ENCODE results near the gene PPP6R2. TPM values are rescaled to one million over a fixed set of nuclear protein-coding genes. Genes with fewer than 3 reads are reported as not detected.

PPP6R2 gene
- total and polyA plus RNA-seq, 10 donors, result 23.6 to 76.2 (median 62.1) TPM

DNA sequence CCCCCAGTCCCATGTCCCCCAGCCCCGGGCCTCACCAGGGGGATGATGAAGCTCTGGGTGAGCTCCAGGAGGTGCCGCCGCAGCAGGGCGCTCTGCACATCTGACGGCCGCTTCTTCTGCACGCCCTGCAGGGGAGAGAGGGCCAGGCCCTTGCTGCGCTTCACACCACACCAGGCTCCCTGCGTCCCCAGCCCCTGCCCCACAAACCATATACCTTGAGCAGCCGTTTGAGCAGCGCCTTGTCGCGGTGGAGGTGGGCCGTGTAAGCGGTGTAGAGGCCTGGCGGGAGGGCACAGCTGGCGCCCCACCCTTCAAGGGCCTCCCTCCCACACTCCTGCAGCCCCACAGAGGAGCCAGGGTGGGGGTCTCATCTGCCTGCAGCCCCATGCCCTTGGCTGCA lies 29.5 kb upstream of the PPP6R2 start:
- peaks cover 0 to 9% (median 0%) of the 10 kb centered on the region in 6 donors for H3K36me3 ChIP-seq
- peaks cover 36 to 91% (median 67%) of the 10 kb centered on the region in 6 donors for H3K4me1 ChIP-seq
- no peaks in the 10 kb centered on the region for H3K9me3 ChIP-seq
- peak overlapping the region in 3 of 8 donors; percentile 28 to 61 (median 29) for H3K4me3 ChIP-seq
- peak; percentile 76 for DNase-seq
- TF ChIP-seq POLR2AphosphoS5 (IDR thresholded peaks at IDR 0.05) (no peak), POLR2A (IDR thresholded peaks at IDR 0.05) (no peak)
- TF ChIP-seq, protein P1, sequence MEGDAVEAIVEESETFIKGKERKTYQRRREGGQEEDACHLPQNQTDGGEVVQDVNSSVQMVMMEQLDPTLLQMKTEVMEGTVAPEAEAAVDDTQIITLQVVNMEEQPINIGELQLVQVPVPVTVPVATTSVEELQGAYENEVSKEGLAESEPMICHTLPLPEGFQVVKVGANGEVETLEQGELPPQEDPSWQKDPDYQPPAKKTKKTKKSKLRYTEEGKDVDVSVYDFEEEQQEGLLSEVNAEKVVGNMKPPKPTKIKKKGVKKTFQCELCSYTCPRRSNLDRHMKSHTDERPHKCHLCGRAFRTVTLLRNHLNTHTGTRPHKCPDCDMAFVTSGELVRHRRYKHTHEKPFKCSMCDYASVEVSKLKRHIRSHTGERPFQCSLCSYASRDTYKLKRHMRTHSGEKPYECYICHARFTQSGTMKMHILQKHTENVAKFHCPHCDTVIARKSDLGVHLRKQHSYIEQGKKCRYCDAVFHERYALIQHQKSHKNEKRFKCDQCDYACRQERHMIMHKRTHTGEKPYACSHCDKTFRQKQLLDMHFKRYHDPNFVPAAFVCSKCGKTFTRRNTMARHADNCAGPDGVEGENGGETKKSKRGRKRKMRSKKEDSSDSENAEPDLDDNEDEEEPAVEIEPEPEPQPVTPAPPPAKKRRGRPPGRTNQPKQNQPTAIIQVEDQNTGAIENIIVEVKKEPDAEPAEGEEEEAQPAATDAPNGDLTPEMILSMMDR (IDR thresholded peaks at IDR 0.05 in 8 of 11, conservative IDR thresholded peaks at IDR 0.05 in 3 of 11), result no peak
- peak overlapping the region in 5 of 8 donors; percentile 72 to 84 (median 76) for H3K27ac ChIP-seq
- H3K27me3 ChIP-seq (replicated peaks in 1 of 7), result no peaks in the 10 kb centered on the region
- 83 to 91% (median 87%) methylated on average over 13 to 17 of the region's 17 CpGs for WGBS, 5 donors
- intact Hi-C loops (cut with DNase I; ENCODE audit: low total_unique reads), result no loop called here

DNA sequence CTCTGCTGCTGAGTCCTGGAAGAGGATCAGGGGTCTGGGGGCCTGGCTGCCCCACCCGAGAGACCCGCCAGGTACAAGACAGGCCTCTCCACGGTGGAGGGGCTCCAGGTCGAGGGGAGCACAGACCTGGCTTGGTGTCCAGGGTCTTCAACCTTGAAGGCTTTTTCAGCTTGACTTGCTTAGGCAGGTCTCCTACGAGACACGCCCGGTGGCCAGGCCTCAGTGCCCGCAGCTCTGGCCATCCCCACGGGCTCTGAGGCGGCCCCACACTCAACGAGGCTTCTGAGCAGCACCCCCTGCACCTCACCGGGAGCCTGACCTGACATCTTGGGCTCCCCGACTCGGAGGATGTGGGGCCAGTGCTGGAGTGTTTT lies 29.1 kb upstream of the PPP6R2 start:
- WGBS, 5 donors, result 22 to 49% (median 38%) methylated on average over 7 to 14 of the region's 14 CpGs
- no peak for DNase-seq
- H3K9me3 ChIP-seq, result no peaks in the 10 kb centered on the region
- no peaks in the 10 kb centered on the region for H3K27me3 ChIP-seq (replicated peaks in 1 of 7)
- H3K4me3 ChIP-seq, result peak overlapping the region in 6 of 8 donors; percentile 1 to 61 (median 28)
- H3K27ac ChIP-seq, result peak overlapping the region in 7 of 8 donors; percentile 16 to 84 (median 76)
- H3K4me1 ChIP-seq, result peaks cover 32 to 91% (median 64%) of the 10 kb centered on the region in 6 donors
- no peak for TF ChIP-seq POLR2A (IDR thresholded peaks at IDR 0.05)
- no peak for TF ChIP-seq POLR2AphosphoS5 (IDR thresholded peaks at IDR 0.05)
- TF ChIP-seq, protein P1 (IDR thresholded peaks at IDR 0.05 in 8 of 11, conservative IDR thresholded peaks at IDR 0.05 in 3 of 11), result no peak
- intact Hi-C loops (cut with DNase I; ENCODE audit: low total_unique reads), result no loop called here
- peaks cover 0 to 9% (median 0%) of the 10 kb centered on the region in 6 donors for H3K36me3 ChIP-seq

DNA sequence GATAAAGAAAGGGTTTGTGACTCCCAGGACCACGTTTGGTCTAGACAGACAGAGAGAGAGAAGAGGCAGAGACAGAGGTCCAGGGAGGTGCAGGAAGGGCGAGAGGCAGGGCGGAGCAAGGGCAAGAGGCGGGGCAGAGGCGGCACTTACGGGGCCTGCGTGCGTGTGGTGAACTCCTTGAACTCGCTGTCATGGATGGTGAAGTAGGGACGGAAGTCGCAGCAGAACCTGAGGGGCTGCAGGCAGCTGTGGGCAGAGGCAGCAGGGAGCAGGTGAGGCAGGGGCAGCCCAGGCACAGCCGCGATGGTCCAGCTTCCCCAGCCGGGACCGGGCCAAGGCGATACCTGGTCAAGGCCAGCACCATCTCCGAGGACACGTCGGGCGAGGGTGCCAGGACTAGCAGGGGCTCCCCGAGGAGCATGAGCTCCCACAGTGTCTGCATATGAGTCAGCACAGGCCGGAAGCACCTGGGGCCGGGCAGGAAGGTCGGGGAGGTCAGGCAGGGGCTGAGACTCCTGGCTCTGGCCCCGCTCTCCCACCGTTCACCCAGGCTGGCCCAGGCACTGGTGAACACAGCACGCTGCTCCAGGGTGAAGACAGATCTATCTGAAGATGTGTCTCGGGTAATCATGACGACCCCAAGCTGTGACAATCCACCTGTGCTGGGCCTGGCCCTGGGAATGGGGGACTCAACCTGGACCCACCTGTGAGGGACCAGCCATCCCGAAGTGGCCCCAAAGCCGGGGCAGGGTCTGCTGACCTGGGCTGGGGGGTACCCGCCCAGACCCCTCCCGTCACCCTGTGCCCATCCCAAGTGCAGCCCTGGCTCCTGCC lies 28.5 kb upstream of the PPP6R2 start:
- Histone ChIP-seq H3K27ac (peak overlapping the region in 7 of 8 donors; percentile 16 to 84 (median 76)), H3K27me3 (replicated peaks in 1 of 7) (no peaks in the 10 kb centered on the region), H3K36me3 (peaks cover 0 to 9% (median 0%) of the 10 kb centered on the region in 6 donors), H3K4me1 (peaks cover 26 to 86% (median 58%) of the 10 kb centered on the region in 6 donors), H3K4me3 (peak overlapping the region in 7 of 8 donors; percentile 1 to 61 (median 28)), H3K9me3 (no peaks in the 10 kb centered on the region)
- peak; percentile 79 to 86 (median 82) for TF ChIP-seq POLR2AphosphoS5 (IDR thresholded peaks at IDR 0.05)
- TF ChIP-seq POLR2A (IDR thresholded peaks at IDR 0.05), result no peak
- WGBS, 5 donors, result 8 to 29% (median 18%) methylated on average over 21 to 33 of the region's 33 CpGs
- intact Hi-C loops (cut with DNase I; ENCODE audit: low total_unique reads), result no loop called here
- DNase-seq, result peak; percentile 95

DNA sequence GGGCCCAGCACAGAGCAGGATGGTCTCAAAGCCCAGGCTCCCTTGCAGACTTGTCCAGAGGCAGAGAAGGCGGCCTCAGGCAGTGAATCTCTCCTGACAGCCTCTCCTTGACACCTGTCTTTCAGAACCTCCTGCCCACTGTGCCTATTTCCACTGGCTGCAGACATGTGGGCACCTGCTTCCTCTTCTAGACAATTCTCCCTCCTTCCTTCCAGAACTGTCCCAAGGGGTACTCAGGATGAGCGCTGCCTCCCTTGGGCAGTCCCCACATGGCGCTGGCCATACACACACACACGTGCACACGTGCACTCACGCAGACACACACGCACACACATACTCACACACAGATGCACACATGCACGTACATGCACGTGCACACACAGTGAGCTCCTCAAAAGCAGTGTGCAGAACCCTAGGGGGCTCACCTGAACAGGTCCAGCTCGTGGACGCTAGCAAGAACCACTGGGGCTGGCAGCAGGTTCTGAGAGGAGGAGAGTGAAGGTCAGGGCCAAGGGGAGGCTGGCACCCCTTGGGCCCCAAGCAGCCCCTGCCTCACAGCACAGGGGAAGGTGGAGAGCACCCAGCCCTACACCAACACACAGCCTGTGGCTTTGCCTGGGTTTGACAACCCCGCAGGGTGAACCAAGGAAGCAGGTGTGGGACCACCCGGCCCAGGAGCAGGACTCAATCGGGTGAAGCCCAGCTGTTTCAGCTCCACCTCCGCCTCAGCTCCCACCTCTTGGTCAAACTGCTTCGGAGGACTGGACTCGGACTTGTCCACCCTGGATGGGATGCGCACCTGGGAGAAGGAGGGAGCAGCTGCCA lies 27.6 kb upstream of the PPP6R2 start:
- Histone ChIP-seq H3K36me3 (peaks cover 0 to 9% (median 0%) of the 10 kb centered on the region in 6 donors), H3K4me3 (peak overlapping the region in 2 of 8 donors; percentile 1 to 61), H3K27me3 (replicated peaks in 1 of 7) (no peaks in the 10 kb centered on the region), H3K4me1 (peaks cover 20 to 78% (median 51%) of the 10 kb centered on the region in 6 donors), H3K9me3 (no peaks in the 10 kb centered on the region), H3K27ac (peak overlapping the region in 4 of 8 donors; percentile 76 to 84 (median 80))
- DNase-seq, result no peak
- WGBS, 5 donors, result 67 to 86% (median 79%) methylated on average over 13 to 18 of the region's 18 CpGs
- peak in 1 of 3 donors; percentile 21 for TF ChIP-seq POLR2AphosphoS5 (IDR thresholded peaks at IDR 0.05)
- no peak for TF ChIP-seq POLR2A (IDR thresholded peaks at IDR 0.05)
- intact Hi-C loops (cut with DNase I; ENCODE audit: low total_unique reads), result no loop called here

All from spleen (tissue), 11 donors.